GM19438 (cell line): ENCODE data around the gene EEF1B2.
"Not testable (repeated sequence)": the region's sequence is repeated elsewhere in the genome, so short reads cannot be mapped to it uniquely, and the experiment has no call there.

Experiments
- ATAC-seq: cut with Tn5 transposase; IDR thresholded peaks from one replicate; pipeline ENCODE4 v1.9.1; 2021; ENCODE audit warnings: low read depth; ENCODE audit not compliant: unreplicated experiment

The EEF1B2 gene

DNA sequence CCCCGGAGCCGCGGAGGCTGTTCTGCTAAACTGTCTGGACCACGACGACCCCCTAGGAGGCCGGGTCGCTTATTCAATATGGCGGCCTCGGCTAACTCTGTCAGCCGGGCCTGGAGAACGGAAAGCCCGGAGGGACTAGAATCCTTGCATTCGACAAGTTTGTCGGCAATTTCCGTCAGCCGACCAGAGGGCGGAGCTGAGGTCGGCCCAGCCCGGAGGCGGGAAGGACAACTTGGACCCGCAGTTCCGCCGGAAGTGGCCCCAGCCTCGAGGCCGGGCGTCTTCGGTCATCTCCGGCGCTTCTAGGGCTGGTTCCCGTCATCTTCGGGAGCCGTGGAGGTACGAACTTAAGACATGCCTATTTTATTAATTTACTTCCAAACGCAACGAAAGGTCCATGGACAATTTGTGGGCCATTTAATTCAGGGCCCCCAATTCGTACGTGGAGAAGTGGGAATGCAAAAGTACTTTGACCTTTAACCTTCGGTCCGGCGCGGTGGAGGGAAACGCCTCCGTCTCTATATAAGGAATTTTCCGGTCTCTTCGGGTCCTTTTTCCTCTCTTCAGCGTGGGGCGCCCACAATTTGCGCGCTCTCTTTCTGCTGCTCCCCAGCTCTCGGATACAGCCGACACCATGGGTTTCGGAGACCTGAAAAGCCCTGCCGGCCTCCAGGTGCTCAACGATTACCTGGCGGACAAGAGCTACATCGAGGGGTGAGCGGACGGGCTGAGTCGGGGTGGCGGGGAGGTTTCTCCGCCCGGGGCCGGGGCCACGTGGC, at the start of gene EEF1B2, which contains the start of gene NDUFS1:
Gene EEF1B2 (plus strand): TSS at position 550 of the 779 bp plus-strand sequence. CDS start 85 bp downstream, at position 635.
Gene NDUFS1 (minus strand): TSS at position 99 of the 779 bp plus-strand sequence. CDS start 5,766 bp downstream, outside the sequence.
- peak; percentile 89 for ATAC-seq

DNA sequence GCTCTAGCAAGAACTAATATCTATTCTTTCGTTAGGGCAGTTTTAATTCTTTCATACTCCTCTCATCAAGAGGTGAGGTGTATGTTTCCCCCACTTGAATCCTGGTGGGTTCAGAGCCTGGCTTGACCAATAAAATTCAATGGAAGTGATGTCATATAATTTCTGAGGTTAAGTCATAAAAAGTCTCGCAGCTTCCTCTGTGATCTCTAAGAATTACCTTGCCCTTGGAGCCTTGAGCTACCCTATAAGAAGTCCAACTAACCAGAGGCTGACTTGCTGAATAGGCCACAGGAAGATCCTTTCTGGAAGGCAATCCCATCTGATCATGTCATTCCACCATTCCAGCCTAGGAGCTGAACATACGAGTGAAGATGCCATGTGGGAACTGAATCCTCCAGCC, 47.6 kb upstream of the EEF1B2 start:
- no peak for ATAC-seq

DNA sequence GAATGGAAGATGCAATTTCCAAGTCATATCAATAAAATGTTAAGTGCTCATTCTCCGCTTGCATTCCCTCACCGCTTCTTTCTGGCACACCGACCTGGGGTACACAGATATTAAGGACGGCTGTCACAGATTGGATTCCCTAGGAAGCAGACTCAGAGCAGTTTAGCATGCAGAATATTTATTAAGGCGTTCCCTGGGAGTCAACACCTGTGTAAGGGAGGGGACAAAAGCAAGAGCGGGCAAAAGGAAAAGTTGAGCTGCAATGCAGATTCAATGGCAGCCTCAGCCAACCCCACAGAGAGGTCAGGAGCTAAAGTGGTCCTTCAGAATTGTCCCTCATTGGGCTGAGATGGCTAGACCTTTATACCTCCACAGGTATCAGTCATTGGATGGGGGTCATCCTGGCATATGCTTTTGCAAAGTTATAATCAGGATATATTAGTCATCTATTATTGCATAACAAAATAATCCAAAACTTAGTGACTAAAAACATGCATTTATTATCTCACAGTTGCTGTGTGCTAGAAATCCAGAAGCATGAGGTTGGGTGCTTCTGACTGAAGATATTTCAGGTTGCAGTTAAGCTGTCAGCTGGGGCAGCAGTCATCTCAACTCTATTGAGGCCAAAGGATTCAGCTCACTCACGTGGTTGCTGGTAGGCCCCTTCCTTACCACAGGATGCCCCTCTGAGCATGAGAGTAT, 46.7 kb upstream of the EEF1B2 start:
- no peak for ATAC-seq

DNA sequence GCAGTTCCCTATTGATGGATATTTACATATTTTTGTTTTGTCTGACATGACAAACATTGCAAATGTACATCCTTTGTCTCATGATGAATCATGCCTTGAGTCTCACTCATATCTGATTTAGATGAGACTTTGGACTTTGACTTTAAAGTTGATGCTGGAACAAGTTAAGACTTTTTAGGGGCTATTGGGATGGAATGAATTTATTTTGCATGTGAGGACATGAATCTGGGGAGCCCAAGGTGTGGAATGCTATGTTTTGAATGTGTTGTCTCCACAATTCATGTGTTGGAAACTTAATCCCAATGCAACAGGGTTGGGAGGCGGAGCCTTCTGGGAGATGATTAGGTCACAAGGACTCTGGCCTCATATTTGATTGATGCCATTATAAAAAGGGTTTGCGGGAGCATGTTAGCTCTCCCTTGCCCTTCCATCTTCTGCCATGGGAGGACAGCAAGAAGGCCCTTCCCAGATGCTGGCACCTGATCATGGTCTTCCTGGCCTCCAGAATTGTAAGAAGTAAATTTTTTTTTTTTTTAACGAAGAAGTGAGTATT, 44.6 kb upstream of the EEF1B2 start:
- ATAC-seq, result no peak

DNA sequence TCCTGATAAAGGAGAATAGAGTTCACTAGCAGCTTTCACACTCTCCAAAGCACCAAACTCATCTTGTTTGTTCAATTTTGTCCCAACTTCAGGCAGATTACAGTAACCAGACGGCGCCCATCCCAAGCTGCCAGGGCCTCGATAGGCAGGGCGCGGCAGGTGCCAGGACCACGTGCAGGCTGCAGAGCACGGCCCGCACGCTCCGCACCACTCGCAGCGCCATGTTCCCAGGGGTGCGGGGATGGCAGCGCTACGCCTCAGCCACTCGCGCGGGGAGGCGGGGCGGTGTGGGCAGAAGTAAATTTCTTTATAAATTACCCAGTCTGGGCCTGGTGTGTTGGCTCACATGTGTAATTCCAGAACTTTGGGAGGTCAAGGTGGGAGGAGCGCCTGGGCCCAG, 43.4 kb upstream of the EEF1B2 start:
- no peak for ATAC-seq

DNA sequence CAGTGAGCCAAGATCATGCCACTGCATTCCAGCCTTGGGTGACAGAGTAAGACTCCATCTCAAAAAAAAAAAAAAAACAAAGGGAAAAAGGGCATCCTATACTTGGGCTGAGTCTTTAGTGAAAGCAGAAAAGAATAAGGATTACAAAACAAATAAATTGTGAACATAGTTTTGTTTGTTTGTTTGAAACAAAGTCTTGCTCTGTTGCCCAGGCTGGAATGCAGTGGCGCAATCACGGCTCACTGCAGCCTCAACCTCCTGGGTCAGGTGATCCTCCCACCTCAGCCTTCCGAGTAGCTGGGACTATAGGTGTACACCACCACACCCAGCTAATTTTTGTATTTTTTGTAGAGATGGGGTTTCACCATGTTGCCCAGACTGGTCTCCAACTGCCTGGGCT, 37.1 kb upstream of the EEF1B2 start:
- not testable (repeated sequence) for ATAC-seq

DNA sequence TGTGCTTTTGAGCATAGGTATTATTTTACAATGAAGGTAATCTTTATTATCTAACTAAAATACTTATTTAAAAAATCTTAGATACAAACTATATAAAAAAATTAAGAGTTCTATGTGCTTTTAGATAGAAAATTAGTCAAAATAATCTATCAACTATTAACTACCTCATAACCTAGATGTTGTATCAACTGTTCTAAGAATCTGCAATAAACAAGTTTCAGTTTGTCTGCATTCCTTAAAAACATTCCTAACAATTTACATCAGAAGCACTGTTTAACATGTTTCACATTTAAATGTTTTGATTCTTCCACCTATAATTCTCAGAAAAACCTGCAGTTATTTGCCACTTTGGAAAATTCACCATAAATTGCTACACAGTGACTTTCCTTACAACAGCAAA, 33.8 kb upstream of the EEF1B2 start:
- ATAC-seq, result no peak

DNA sequence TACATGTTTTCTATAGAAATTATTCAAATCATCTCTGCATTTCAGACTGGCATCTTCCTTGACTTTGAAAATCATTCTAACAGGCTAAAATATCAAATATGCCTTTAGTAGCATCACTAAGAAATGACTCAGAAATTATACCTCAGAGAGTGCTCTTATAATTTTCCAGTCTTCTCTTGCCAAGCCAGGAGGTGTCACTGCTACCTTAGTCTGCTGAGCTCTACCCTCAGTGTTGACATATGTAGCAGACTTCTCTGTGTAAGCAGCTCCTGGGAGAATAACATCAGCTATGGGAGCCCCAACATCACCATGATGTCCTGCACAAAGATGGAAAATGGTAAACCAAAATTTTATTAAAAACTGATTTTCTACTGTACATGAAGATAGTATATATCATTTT, 32.0 kb upstream of the EEF1B2 start:
- ATAC-seq, result no peak

DNA sequence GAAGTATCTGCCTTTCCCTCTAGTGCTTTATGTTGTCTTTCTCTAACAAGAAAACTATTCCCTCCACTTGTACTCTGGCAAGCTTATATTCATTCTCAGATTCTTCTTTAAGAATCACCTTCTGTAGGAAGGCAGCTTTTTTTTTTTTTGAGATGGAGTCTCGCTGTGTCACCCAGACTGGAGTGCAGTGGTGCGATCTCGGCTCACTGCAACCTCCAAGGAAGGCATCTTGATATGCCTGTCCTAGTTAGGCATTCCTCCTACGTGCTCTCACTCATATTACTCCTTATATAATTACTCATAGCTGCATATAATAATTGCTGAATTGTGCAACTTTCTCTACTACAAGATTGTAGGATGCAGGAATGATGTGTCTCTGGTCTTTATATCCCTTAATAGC, 16.2 kb upstream of the EEF1B2 start:
- no peak for ATAC-seq

DNA sequence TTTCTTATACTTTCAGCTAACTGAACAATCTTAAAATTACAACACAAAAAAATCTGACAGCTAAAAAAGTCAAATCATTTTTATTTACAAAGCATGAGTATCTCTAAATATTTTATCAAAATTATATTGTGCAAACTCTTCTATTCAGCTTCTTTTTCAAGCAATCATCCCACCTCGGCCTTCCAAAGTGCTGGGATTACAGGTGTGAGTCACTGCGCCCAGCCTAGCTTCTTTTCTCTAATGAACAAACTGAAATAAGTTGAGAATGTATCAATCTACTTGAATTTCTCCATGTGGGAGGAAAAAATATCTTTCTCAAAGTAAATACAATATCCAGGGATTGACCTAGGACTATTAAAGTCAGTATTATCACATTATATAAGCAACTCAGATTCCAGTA, 15.3 kb upstream of the EEF1B2 start:
- no peak for ATAC-seq

DNA sequence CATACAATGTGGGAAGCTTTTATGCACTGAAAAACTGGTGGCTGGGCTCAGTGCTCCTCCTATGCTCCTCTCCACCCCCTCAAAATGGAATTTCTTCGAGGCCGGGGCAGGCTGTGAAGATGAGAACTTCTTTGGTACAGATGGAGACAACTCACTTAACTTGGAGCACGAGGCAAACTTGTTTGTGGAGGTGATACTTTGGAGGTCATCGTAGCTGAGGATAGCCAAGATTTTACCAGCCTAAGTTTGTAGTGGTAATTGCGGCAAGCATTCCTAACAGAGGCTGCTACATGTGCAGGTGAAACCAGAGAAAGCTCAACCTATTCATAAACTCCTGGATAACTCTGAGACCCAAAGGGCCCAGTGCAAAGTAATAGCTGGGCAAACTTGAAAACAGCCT, 14.0 kb upstream of the EEF1B2 start:
- no peak for ATAC-seq

DNA sequence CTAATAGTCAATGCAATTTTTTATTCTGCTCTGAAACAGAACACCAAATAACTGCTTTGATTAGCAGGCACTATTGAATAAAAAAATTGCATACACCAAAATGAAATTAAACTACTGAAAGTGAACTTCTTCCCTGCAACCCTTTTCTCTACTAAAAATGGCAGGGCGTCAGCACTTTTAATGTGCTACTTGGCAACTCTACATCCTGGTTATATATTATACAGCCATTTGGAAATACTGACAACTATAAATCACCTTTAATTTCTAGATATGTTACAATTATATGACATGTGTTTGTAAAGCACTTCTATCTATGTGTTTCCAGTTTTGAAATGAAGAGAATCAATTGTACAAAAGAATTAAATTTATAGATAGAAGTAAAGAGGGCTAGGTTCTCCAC, 10.4 kb upstream of the EEF1B2 start:
- ATAC-seq, result no peak

DNA sequence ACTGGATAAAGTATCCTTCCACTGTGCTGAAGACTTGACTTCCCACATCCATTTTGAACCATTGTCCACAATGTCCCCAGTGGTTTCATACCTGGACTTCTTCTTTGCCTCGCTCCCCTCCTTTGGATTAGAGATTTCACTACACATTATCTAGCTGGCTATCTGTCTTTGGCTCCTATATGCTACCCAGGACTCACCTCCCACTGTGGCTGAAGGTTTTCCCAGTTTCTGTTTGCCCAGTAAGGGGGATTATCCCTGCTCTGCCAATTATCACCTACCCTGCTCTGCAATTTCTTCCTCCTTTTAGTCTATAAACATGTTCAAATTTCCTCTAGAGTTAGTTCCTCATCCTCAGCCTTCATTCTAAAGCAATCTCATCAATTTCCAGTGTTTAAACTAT, 9.5 kb upstream of the EEF1B2 start:
- no peak for ATAC-seq

DNA sequence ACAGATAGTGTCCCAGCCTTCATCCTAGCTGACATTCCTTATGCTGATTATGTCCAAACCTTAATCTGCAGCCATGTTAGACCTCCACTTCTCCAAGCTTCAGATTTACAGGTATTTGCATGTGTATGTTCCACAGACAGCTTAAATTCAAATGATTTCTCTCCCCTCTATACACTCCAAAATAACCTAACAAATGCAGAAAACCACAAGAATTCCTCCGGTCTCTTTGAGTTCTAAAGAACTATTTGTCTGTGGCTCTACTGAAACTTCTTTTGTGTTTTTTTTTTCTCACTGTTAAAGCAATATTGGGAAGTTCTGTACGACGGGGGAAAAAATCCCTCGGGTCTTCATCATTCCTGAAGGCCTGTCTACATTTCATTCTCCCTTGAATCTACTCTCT, 9.1 kb upstream of the EEF1B2 start:
- ATAC-seq, result no peak

DNA sequence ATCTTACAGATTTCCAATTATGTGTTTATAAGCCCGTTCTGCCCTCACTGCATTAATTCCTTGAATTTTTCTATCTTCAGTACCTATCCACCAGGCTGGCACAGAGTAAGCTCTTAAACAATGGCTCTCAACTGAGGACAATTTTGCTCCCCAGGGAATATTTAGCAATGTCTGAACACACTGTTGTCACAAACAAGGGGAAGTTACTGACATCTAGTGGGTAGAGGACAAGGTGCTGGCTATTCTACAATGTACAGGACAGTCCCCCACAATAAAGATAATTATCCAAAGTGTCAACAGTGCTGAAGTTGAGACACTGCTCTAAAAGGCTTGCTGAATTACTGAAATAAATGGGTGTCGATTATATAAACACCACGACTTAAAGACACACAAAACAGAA, 5.5 kb upstream of the EEF1B2 start:
- no peak for ATAC-seq

DNA sequence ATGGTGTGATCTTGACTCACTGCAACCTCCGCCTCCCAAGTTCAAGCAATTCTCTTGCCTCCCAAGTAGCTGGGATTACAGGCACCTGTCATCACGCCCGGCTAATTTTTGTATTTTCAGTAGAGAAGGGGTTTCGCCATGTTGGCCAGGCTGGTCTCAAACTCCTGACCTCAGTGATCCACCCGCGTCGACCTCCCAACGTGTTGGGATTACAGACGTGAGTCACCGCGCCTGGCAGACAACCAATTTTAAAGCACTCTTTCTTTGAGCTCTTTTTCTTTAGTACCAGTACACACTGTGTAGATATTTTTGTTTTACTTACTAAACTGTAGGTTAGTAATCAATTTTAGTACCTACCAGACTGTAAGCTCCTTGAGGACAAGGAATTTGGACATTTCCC, 2.7 kb upstream of the EEF1B2 start:
- not testable (repeated sequence) for ATAC-seq

DNA sequence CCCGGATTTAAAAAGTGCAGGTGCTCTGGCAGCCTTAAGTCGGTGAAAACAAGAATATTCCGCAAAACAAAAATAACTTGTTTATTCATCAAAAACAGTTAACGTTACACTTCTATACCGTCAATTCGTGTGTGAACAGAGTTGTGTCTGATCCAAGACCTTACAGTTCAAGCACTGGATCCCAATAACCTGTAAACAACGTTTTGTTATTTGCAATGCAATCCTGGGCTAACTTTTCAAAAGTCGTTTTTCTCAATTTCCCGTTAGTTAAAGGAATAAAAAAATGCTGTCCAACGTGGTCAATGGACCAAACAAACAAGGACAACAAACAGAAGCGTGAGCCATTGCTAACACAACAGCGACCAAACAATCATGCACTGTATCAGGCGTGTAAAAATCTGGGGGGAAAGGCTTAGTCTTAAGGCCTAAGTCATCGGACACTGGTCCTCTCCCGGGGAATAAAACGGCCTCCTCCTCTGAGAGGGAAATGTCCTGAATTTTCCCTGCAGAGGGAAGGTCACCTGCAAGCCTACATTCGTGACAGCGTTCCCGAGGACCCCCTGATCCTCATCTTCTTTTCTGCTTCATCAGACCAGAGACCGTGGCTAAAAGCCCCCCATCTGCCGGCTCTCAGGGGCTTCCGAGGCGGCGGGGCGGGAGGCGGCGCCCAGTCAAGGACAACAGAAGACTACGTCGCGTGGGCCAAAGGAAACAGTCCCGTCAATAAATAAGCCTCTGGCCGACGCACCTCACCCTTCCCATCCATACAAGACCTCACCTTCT, 941 bp upstream of the EEF1B2 start:
- peak; percentile 3 for ATAC-seq

DNA sequence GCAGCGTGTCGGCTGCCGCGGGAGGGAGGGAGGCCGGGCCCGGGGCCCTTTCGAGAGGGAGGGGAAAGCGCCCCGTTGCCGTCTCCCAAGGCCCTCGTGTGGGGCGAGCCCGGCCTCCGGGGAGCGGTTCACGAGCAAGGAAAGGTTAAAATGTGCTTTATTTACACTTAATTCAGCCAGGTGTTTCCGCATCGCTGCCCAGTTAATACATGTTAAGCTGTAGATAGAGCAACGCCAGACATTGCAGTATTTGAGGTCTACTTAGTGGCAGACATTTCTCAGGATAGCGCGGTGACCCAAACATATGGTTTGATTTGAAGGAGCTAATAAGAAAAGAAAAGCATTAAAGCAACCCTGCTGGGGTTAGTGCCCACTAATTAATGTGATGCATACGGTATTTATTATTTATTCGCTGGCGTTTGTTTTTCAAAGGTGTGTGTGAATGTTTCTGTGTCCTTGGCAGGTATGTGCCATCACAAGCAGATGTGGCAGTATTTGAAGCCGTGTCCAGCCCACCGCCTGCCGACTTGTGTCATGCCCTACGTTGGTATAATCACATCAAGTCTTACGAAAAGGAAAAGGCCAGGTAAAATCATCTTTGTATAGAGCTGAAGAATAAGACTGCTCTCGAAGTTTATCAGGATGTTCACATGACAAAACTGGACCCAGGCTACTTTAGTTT, 571 bp downstream of the EEF1B2 start:
- ATAC-seq, result peak; percentile 52

DNA sequence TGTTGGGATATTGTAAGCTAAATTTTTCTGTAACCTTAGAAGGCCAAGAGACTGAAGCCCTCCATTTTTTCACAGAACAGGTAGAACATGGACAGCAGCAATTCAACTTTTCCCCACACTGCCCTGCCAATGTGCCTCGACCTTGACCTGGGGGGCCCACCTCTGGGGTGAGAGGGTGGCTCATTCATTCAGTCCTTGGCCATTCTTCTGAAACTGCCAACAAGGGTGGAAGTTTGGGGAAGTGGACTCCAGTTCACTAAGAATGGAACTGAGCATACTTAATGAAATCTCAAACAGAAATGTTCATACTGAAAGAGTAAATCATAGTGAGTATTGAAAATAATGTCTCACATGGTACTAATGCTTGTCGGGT, 1.1 kb downstream of the EEF1B2 start:
- ATAC-seq, result no peak

DNA sequence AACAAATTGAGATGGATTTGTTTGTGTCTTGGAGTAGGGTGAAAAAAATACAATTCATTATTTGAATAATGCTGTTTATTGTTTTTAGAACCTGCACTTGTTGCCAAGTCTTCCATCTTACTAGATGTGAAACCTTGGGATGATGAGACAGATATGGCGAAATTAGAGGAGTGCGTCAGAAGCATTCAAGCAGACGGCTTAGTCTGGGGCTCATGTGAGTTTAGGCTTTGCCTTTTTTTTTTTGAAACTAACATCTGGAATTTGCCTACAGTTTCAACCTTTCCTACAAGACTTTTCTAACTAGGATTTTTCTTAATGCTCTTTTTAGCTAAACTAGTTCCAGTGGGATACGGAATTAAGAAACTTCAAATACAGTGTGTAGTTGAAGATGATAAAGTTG, 2.7 kb downstream of the EEF1B2 start:
- not testable (repeated sequence) for ATAC-seq
